ENCODE results near the gene KIR2DL4. TPM values are rescaled to one million over a fixed set of nuclear protein-coding genes. Genes with fewer than 3 reads are reported as not detected.
"Not testable (repeated sequence)": the region's sequence is repeated elsewhere in the genome, so short reads cannot be mapped to it uniquely, and the experiment has no call there.

The KIR2DL4 gene
- polyA plus RNA-seq, 5 donors, result 0.09 TPM; not detected in 4

DNA sequence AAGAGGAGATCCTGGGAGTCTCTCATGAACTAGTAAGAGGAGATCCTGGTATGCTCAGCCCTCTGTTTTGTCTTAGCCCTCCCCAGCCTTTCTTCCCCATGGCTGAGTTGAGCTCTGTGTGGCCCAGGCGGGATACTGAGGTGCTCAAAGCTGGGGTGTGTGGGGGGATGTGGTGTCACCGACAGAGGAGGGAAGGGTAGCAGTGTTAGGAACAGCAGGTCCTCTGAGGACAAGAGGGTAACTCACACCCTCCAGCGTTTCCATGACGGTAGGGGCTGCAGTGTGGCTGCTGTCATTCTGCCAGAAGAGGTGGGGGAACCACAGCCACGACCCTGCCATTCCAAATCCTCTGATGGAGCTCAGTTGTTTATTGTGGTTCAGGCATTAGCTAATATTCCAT, 691 bp downstream of the KIR2DL4 start:
- no peak for DNase-seq

DNA sequence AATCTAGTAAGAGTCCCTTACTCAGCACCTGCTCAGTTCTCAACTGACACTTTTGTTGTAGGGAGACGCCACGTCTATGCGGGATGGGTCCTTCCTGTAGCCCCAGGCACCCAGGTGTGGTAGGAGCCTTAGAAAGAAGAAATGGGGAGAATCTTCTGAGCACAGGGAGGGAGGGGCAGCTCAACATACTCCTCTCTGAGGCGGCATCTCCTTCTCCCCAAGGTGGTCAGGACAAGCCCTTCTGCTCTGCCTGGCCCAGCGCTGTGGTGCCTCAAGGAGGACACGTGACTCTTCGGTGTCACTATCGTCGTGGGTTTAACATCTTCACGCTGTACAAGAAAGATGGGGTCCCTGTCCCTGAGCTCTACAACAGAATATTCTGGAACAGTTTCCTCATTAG, 1.2 kb downstream of the KIR2DL4 start:
- no peak for DNase-seq

DNA sequence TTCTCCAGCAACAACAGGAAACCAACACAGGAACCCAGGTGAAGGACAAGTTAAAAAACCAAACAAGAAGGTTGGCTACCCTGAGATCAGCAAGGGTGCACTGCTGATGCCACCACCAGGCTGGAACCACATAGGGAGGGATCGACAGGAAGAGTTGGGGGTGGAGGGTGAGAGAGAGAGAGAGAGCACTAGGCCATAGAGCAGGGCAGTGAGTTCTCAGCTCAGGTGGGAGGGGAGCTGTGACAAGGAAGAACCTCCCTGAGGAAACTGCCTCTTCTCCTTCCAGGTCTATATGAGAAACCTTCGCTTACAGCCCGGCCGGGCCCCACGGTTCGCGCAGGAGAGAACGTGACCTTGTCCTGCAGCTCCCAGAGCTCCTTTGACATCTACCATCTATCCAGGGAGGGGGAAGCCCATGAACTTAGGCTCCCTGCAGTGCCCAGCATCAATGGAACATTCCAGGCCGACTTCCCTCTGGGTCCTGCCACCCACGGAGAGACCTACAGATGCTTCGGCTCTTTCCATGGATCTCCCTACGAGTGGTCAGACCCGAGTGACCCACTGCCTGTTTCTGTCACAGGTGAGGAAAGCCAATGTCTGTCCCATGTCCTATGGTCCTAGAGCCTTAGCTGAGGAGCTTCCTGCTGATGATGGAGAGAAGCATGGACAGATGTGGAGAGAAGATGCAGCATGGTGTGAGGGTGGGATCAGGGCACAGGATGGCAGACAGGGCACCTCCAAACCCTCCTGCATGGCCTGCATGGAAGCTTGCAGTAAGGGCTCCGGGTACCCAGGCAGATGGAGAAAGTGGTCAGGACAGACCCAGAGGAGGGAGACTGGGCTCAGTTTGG, 2.5 kb downstream of the KIR2DL4 start:
- DNase-seq, result no peak

DNA sequence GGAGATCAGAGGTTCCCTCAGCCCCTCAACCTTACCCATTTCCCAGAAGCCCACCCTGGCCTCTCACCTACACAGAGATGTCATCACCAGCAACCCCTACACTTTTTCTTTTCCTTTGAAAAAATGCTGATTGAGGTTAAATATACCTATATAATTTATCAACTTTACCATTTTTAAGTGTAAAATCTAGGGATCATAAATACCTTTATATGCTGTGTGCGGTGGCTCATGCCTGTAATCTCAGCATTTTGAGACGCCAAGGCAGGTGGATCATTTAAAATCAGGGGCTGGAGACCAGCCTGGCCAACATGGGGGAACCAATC, 3.1 kb downstream of the KIR2DL4 start:
- no peak for DNase-seq

DNA sequence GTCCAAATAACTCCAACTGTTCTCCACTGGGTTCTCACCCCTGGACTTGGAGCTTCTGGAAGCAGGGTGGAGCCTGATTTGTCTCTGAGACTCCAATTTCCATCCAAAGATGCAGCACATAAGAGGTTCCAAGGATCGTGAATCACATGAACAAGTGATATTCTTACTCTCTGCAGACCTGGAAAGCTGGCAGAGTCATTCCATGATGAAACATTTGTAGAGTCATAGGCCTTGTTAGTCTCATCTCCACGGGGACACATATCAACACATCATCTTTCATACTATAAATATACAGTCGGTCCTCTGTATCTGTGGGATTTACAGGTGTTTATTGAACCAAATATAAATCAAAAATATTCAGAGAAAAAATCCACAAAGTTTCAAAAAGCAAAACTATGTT, 11.2 kb downstream of the KIR2DL4 start:
- not testable (repeated sequence) for DNase-seq

DNA sequence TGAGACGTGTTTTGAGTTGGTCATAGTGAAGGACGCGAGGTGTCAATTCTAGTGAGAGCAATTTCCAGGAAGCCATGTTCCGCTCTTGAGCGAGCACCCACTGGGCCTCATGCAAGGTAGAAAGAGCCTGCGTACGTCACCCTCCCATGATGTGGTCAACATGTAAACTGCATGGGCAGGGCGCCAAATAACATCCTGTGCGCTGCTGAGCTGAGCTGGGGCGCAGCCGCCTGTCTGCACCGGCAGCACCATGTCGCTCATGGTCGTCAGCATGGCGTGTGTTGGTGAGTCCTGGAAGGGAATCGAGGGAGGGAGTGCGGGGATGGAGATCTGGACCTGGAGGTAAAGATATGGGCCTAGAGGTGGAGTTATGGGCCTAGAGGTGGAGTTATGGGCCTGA, 12.8 kb downstream of the KIR2DL4 start, which contains the start of gene KIR3DL1:
Gene KIR3DL1, plus strand, starts transcription at position 218 of the 400 bp plus-strand sequence.
- DNase-seq, result not testable (repeated sequence)

DNA sequence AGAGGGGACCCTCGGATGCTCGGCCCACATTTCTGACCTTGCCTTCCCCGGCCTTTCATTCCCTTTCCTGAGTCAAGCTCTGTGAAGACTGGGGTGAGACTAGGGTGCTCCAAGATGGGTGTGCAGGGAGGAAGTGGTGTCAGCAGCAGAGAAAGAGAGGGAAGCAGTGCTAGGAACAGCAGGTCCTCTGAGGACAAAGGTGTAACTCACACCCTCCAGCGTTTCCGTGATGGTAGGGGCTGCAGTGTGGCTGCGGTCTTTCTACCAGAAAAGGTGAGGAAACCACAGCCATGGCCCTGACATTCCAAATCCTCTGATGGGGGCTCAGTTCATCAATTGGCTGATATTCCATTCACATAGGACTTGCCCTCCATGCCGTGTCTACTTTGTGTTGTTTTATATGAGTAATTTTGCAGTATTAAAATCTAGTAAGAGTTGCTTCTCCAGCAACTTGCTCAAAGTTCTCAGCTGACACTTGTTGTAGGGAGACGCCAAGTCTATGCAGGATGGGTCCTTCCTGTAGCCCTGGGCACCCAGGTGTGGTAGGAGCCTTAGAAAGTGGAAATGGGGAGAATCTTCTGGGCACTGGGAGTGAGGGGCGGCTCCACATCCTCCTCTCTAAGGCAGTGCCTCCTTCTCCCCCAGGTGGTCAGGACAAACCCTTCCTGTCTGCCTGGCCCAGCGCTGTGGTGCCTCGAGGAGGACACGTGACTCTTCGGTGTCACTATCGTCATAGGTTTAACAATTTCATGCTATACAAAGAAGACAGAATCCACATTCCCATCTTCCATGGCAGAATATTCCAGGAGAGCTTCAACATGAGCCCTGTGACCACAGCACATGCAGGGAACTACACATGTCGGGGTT, 14.5 kb downstream of the KIR2DL4 start:
- DNase-seq, result no peak

DNA sequence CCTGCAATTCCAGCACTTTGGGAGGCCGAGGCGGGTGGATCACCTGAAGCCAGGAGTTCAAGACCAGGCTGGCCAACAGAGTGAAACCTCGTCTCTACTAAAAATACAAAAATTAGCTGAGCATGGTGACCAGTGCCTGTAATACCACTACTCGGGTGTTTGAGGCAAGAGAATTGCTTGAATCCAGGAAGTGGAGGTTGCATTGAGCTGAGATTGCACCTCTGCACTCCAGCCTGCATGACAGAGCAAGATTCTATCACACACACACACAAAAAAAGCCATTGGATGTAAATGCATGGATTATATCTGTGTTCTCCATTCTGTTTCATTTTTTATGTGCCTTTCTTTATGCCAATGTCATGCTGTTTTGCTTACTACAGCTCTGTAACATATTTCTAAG, 21.0 kb downstream of the KIR2DL4 start:
- DNase-seq, result not testable (repeated sequence)

DNA sequence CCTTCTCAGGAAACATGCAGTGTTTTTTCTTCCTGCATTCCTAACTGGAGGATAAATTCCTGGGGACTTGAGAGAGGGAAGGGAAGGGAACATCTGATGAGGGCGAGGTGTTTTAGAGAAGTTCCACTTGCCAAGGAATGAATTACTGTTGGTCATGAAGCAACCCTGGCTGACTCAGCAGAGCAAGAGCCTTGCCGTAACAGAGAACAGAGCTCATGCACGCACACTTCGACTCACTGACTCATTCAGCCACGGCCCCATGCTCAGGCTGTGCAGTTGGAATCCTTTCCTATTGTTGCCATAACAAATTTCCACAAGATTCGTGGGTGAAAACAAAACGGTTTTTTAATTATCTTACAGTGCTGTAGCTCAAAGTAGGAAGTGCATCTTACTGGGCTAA, 21.9 kb downstream of the KIR2DL4 start:
- DNase-seq, result not testable (repeated sequence)

DNA sequence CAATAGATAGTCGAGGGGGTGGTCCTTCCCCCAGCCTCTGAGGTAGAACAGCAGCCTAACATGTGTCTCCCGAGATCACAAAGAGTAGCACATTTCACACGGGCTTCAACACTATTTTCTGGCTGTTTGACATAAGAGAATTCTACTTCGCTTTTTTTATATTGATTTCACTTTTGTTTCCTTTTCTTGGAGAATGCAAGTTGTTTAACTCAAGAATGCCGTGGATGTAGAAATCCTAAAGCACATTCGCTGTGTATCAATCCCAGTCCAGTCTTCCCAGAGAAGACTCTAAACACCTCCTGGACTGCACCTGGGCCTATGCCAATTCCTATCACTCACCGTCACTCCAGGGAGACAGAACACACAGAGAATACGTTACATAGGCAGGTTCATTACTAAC, 24.7 kb downstream of the KIR2DL4 start:
- DNase-seq, result not testable (repeated sequence)

DNA sequence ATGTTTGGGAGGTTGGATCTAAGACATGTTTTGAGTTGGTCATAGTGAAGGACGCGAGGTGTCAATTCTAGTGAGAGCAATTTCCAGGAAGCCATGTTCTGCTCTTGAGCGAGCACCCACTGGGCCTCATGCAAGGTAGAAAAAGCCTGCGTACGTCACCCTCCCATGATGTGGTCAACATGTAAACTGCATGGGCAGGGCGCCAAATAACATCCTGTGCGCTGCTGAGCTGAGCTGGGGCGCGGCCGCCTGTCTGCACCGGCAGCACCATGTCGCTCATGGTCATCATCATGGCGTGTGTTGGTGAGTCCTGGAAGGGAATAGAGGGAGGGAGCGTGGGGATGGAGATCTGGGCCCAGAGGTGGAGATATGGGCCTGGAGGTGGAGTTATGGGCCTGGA, 29.1 kb downstream of the KIR2DL4 start, which contains the start of gene KIR2DS4:
Gene KIR2DS4, plus strand, starts transcription at position 181 of the 400 bp plus-strand sequence.
- DNase-seq, result not testable (repeated sequence)

DNA sequence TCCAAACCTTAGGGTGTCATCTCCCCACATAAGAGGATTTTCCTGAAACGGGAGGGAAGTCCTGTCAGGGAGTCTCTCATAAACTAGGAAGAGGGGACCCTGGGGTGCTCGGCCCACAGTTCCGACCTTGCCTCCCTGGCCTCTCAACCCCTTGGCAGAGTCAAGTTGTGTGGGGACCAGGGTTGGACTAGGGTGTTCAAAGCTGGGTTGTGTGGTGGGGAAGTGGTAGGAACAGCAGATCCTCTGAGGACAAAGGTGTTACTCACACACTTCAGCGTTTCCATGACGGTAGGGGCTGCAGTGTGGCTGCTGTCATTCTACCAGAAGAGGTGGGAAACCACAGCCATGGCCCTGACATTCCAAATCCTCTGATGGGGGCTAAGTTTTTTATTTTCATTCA, 31.7 kb downstream of the KIR2DL4 start:
- not testable (repeated sequence) for DNase-seq

DNA sequence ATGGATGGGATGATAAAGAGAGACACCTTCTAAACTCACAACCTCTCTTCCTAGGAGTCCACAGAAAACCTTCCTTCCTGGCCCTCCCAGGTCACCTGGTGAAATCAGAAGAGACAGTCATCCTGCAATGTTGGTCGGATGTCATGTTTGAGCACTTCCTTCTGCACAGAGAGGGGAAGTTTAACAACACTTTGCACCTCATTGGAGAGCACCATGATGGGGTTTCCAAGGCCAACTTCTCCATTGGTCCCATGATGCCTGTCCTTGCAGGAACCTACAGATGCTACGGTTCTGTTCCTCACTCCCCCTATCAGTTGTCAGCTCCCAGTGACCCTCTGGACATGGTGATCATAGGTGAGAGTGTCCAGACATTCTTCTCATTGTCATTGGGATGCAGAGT, 34.1 kb downstream of the KIR2DL4 start:
- not testable (repeated sequence) for DNase-seq

DNA sequence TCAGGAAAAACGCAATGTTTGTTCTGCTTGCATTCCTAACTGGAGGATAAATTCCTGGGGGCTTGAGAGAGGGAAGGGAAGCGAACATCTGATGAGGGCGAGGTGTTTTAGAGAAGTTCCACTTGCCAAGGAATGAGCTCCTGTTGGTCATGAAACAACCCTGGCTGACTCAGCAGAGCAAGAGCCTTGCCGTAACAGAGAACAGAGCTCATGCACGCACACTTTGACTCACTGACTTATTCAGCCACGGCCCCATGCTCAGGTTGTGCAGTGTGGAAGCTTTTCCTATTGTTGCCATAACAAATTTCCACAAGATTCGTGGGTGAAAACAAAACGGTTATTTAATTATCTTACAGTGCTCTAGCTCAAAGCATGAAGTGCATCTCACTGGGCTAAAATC, 39.8 kb downstream of the KIR2DL4 start:
- not testable (repeated sequence) for DNase-seq

DNA sequence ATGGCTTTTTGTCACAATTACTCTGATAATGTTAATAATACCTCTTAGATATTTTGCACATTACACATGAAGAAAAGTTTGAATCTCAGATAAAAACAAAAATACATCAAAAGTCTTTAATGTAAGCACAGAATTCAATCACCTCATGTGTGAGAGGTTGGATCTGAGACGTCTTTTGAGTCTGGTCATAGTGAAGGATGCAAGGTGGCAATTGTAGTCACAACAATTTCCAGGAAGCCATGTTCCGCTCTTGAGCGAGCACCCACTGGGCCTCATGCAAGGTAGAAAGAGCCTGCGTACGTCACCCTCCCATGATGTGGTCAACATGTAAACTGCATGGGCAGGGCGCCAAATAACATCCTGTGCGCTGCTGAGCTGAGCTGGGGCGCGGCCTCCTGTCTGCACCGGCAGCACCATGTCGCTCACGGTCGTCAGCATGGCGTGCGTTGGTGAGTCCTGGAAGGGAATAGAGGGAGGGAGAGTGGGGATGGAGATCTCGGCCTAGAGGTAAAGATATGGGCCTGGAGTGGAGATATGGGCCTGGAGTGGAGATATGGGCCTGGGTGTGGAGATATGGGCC, 46.7 kb downstream of the KIR2DL4 start, which contains the start of gene KIR3DL2:
Gene KIR3DL2, plus strand, starts transcription at position 383 of the 580 bp plus-strand sequence. Its CDS starts 33 bp downstream, at position 416.
- not testable (repeated sequence) for DNase-seq

DNA sequence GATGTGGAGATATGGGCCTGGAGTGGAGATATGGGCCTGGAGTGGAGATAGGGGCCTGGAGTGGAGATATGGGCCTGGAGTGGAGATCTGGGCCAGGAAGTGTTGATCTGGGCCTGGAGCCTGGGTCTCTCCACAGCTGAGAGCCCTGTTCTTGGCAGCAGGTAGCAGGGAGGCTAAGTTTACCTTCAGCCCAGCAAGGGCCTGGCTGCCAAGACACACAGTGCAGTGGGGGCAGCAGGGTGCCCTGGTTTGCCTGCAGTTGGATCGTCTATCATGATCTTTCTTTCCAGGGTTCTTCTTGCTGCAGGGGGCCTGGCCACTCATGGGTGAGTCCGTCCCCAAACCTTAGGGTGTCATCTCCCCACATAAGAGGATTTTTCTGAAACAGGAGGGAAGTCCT, 47.5 kb downstream of the KIR2DL4 start:
- no peak for DNase-seq

DNA sequence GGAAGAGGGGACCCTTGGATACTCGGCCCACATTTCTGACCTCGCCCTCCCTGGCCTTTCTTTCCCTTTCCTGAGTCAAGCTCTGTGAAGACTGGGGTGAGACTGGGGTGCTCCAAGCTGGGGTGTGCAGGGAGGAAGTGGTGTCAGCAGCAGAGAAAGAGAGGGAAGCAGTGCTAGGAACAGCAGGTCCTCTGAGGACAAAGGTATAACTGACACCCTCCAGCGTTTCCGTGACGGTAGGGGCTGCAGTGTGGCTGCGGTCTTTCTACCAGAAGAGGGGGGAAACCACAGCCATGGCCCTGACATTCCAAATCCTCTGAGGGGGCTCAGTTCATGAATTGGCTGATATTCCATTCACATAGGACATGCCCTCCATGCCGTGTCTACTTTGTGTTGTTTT, 47.9 kb downstream of the KIR2DL4 start:
- DNase-seq, result no peak

DNA sequence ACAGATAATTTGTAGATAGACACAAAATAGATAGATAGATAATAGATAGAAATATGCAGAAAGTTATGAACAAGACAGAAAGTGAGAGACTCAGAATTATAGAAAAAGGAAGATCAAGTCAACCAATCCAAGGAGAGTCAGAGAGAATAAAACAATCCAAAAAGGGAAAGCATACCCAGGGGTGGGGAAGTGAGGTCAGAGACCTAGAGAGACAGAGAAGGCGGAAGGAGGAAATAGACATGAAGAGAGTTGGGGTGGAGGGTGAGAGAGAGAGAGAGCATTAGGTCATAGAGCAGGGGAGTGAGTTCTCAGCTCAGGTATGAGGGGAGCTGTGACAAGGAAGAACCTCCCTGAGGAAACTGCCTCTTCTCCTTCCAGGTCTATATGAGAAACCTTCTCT, 51.8 kb downstream of the KIR2DL4 start:
- DNase-seq, result not testable (repeated sequence)

DNA sequence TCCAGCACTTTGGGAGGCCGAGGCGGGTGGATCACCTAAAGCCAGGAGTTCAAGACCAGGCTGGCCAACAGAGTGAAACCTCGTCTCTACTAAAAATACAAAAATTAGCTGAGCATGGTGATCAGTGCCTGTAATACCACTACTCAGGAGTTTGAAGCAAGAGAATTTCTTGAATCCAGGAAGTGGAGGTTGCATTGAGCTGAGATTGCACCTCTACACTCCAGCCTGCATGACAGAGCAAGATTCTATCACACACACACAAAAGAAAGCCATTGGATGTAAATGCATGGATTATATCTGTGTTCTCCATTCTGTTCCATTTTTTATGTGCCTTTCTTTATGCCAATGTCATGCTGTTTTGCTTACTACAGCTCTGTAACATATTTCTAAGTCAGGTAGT, 55.1 kb downstream of the KIR2DL4 start:
- not testable (repeated sequence) for DNase-seq

DNA sequence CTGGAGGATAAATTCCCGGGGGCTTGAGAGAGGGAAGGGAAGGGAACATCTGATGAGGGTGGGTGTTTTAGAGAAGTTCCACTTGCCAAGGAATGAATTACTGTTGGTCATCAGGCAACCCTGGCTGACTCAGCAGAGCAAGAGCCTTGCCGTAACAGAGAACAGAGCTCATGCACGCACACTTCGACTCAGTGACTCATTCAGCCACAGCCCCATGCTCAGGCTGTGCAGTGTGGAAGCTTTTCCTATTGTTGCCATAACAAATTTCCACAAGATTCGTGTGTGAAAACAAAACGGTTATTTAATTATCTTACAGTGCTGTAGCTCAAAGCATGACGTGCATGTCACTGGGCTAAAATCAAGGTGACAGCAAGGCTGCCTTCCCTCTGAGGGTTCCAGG, 56.0 kb downstream of the KIR2DL4 start:
- not testable (repeated sequence) for DNase-seq

DNA sequence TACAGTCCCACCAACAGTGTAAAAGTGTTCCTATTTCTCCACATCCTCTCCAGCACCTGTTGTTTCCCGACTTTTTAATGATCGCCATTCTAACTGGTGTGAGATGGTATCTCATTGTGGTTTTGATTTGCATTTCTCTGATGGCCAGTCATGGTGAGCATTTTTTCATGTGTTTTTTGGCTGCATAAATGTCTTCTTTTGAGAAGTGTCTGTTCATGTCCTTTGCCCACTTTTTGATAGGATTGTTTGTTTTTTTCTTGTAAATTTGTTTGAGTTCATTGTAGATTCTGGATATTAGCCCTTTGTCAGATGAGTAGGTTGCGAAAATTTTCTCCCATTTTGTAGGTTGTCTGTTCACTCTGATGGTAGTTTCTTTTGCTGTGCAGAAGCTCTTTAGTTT, 60.0 kb downstream of the KIR2DL4 start:
- DNase-seq, result not testable (repeated sequence)
